MM.1S (cell line): ENCODE results near the gene TRIM3.
A peak's percentile ranks its signal among the peaks of the same experiment; 100 is the strongest.

Experiments
- DNase-seq: peaks from one replicate; pipeline ENCODE4 v3.0.0-alpha.2; 2015
- H2AFZ ChIP-seq: fragments of 300-600 bp; sonication (generic); 2 replicates; pipeline ENCODE4 v1.6.0; 2016; ENCODE audit warnings: antibody characterized with exemption, low read length
- H3F3A ChIP-seq: fragments of 300-600 bp; sonication (generic); 2 replicates; pipeline ENCODE4 v1.6.1; 2016; ENCODE audit warnings: mild to moderate bottlenecking, antibody characterized with exemption, low read length, moderate library complexity, mixed read lengths; ENCODE audit not compliant: insufficient read depth
- H3K27ac ChIP-seq: fragments of 300-600 bp; sonication (generic); 2 replicates; pipeline ENCODE4 v1.5.1; 2016; ENCODE audit warnings: mild to moderate bottlenecking, low read length
- H3K27me3 ChIP-seq: fragments of 300-600 bp; sonication (generic); replicated peaks from 2 replicates; pipeline ENCODE4 v1.6.0; 2016; ENCODE audit warnings: low read length; ENCODE audit not compliant: insufficient read depth
- H3K36me3 ChIP-seq: fragments of 300-600 bp; sonication (generic); replicated peaks from 2 replicates; pipeline ENCODE4 v1.6.1; 2016; ENCODE audit warnings: mild to moderate bottlenecking, low read length, mixed read lengths; ENCODE audit not compliant: insufficient read depth
- H3K4me1 ChIP-seq: fragments of 300-600 bp; sonication (generic); 2 replicates; pipeline ENCODE4 v1.6.1; 2016; ENCODE audit warnings: low read length, mixed read lengths
- H3K4me2 ChIP-seq: fragments of 300-600 bp; sonication (generic); 2 replicates; pipeline ENCODE4 v1.6.0; 2016; ENCODE audit warnings: low read depth, low read length
- H3K4me3 ChIP-seq: fragments of 300-600 bp; sonication (generic); 2 replicates; pipeline ENCODE4 v1.5.1; 2016; ENCODE audit warnings: low read length, mixed read lengths
- H3K79me2 ChIP-seq: fragments of 300-600 bp; sonication (generic); 2 replicates; pipeline ENCODE4 v1.6.1; 2016; ENCODE audit warnings: mixed run types, low read length, mixed read lengths
- H3K9ac ChIP-seq: fragments of 300-600 bp; sonication (generic); 2 replicates; pipeline ENCODE4 v1.6.1; 2016; ENCODE audit warnings: low read length, mixed read lengths
- H3K9me2 ChIP-seq: fragments of 300-600 bp; sonication (generic); replicated peaks from 2 replicates; pipeline ENCODE4 v1.6.1; 2016; ENCODE audit warnings: mild to moderate bottlenecking, low read length, mixed read lengths; ENCODE audit not compliant: insufficient read depth
- H3K9me3 ChIP-seq: fragments of 300-600 bp; sonication (generic); replicated peaks from 2 replicates; pipeline ENCODE4 v1.6.1; 2016; ENCODE audit warnings: mild to moderate bottlenecking, low read length, mixed read lengths; ENCODE audit not compliant: insufficient read depth
- H4K20me1 ChIP-seq: fragments of 300-600 bp; sonication (generic); 2 replicates; pipeline ENCODE4 v1.6.1; 2016; ENCODE audit warnings: mild to moderate bottlenecking, low read length, moderate library complexity, mixed read lengths; ENCODE audit not compliant: insufficient read depth
- CTCF ChIP-seq: fragments of 300-600 bp; sonication (generic); IDR thresholded peaks from 2 replicates; pipeline ENCODE4 v1.5.1; 2016; ENCODE audit warnings: antibody characterized with exemption, low read length, mixed read lengths
- EZH2 ChIP-seq: fragments of 300-600 bp; sonication (generic); optimal IDR thresholded peaks from 2 replicates; pipeline ENCODE3; 2017; ENCODE audit warnings: low read depth, mild to moderate bottlenecking, antibody characterized with exemption, low read length, mixed read lengths
- EZH2phosphoT487 ChIP-seq: fragments of 300-600 bp; sonication (generic); IDR thresholded peaks from 2 replicates; pipeline ENCODE4 v1.6.1; 2018; ENCODE audit warnings: antibody characterized with exemption, low read length

The TRIM3 gene

GRCh38 chr11:6481924-6482275 is 8.2 kb upstream of the TRIM3 start:
- Histone ChIP-seq H3F3A (0 out of 2 replicates have a peak, but pooled peaks cover 4% of the 10 kb centered on the region), H3K9me2 (no peaks in the 10 kb centered on the region), H3K79me2 (peaks cover 49% of the 10 kb centered on the region), H2AFZ (peak overlapping the region; percentile 70), H3K9me3 (no peaks in the 10 kb centered on the region), H3K4me1 (peaks cover 19% of the 10 kb centered on the region), H3K27me3 (no peaks in the 10 kb centered on the region), H4K20me1 (no peaks in the 10 kb centered on the region), H3K9ac (peak overlapping the region; percentile 93), H3K36me3 (0 out of 2 replicates have a peak, but pooled peaks cover 12% of the 10 kb centered on the region), H3K4me2 (peak overlapping the region; percentile 97), H3K4me3 (peak overlapping the region; percentile 98), H3K27ac (peak overlapping the region; percentile 88)
- TF ChIP-seq CTCF (no peak), EZH2phosphoT487 (no peak), EZH2 (no peak)
- no peak for DNase-seq

DNA sequence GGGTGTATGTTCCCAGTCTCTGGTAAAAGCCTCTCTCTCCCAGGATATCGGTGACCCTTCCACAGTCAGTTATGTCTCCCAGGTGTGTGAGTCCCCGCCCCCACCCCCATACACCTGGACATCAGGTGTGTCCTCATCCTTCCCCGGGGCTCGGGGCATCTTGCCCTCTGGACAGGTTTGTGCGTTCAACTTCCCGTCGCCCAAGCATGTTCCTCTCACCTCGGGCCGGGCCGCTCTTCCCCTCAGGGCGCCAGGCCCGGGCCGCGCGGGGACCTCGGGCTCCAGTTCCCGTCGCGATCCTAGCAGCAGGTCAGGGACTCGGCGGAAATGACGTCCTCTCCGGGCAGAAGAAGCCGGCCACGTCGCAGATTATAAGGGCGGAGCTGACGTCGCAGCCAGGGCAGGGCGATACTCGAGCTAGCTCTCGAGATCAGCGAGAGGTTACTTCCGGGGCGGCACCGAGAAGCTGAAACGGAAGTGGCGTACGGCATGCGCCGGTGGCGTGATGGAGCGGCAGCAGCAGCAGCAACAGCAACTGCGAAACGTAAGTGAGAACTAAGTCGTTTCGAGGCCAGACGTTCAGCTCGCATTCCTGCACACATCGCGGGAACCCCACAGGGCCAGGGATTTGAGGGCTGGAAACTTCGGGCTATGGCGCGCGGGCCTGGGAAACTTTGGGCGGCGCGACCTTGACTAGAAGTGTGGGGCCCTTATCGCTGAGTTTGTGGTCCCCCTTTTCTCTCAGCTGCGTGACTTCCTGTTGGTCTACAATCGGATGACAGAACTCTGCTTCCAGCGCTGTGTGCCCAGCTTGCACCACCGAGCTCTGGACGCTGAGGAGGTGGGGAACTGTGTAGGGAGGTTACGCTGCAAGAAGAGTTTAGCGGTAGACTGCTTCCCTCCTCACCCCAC is 7.5 kb upstream of the TRIM3 start, which contains the start of the genes ARFIP2 and TIMM10B:
TSS of gene ARFIP2 (minus strand) at position 320 of the 912 bp plus-strand sequence. CDS start 910 bp downstream, outside the sequence.
TSS of gene TIMM10B (plus strand) at position 490 of the 912 bp plus-strand sequence. CDS start at position 506, 16 bp downstream.
- Histone ChIP-seq H3K4me2 (peak within 1 kb of the TSS; percentile 97), H3K36me3 (0 out of 2 replicates have a peak, but pooled peaks cover 12% of the 10 kb centered on the region), H3K9me3 (no peaks in the 10 kb centered on the region), H3K27me3 (no peaks in the 10 kb centered on the region), H3K9me2 (no peaks in the 10 kb centered on the region), H3F3A (0 out of 2 replicates have a peak, but pooled peaks cover 3% of the 10 kb centered on the region), H3K27ac (peak within 1 kb of the TSS; percentile 88), H2AFZ (peak within 1 kb of the TSS; percentile 77), H4K20me1 (no peaks in the 10 kb centered on the region), H3K4me3 (peak within 1 kb of the TSS; percentile 98), H3K9ac (peak within 1 kb of the TSS; percentile 93), H3K4me1 (peaks cover 19% of the 10 kb centered on the region), H3K79me2 (peaks cover 49% of the 10 kb centered on the region)
- peak; percentile 99 for DNase-seq
- no peak for TF ChIP-seq EZH2phosphoT487
- TF ChIP-seq EZH2: no peak
- TF ChIP-seq CTCF: no peak

- H3K9ac ChIP-seq: peak overlapping the region; percentile 93
- no peaks in the 10 kb centered on the region for H3K9me3 ChIP-seq
- peak overlapping the region; percentile 77 for H2AFZ ChIP-seq
- H3F3A ChIP-seq: 0 out of 2 replicates have a peak, but pooled peaks cover under 1% of the 10 kb centered on the region
- H3K27me3 ChIP-seq: no peaks in the 10 kb centered on the region
- peak overlapping the region; percentile 86 for H3K4me2 ChIP-seq
- peak overlapping the region; percentile 98 for H3K4me3 ChIP-seq
- 0 out of 2 replicates have a peak, but pooled peaks cover 8% of the 10 kb centered on the region for H3K36me3 ChIP-seq
- peak overlapping the region; percentile 88; the same call in 1 of the 2 replicates for H3K27ac ChIP-seq
- peaks cover 49% of the 10 kb centered on the region for H3K79me2 ChIP-seq
- peaks cover 19% of the 10 kb centered on the region for H3K4me1 ChIP-seq
- H3K9me2 ChIP-seq: no peaks in the 10 kb centered on the region
- no peaks in the 10 kb centered on the region for H4K20me1 ChIP-seq
- DNase-seq: no peak
- no peak for TF ChIP-seq CTCF
- no peak for TF ChIP-seq EZH2phosphoT487
- no peak for TF ChIP-seq EZH2
These were observed 6.7 kb upstream of the TRIM3 start for GRCh38 chr11:6480299-6480914.
